Esophagus squamous epithelium (tissue), 5 donors: ENCODE results near the gene C16orf74. TPM values are rescaled to one million over a fixed set of nuclear protein-coding genes. Genes with fewer than 3 reads are reported as not detected.

ENCODE experiments used
- DNase-seq: peaks from one replicate; lab custom pipeline; 2025; lab: John Stamatoyannopoulos, UW
- H3K27ac ChIP-seq, 4 donors: fragments of 200-600 bp; sonication (generic); one replicate each; pipeline ENCODE4 v1.5.1; 2016 to 2019; ENCODE audit warnings: mild to moderate bottlenecking in 1 of 4
- H3K27me3 ChIP-seq, 4 donors: fragments of 200-600 bp; sonication (generic); 1 replicate in 3 of 4; 2 replicates in 1 of 4; pipeline versions ENCODE4 v1.5.1 to v1.6.0; 2017 to 2021; ENCODE audit warnings: antibody characterized with exemption in 1 of 4
- H3K36me3 ChIP-seq, 3 donors: fragments of 200-600 bp; sonication (generic); one replicate each; pipeline ENCODE4 v1.5.1; 2016 to 2019
- H3K4me1 ChIP-seq, 3 donors: fragments of 200-600 bp; sonication (generic); one replicate each; pipeline ENCODE4 v1.5.1; 2017 to 2019
- H3K4me3 ChIP-seq, 4 donors: fragments of 200-600 bp; sonication (generic); 1 replicate in 3 of 4; 2 replicates in 1 of 4; pipeline ENCODE4 v1.5.1; 2016 to 2019; ENCODE audit warnings: mild to moderate bottlenecking in 2 of 4, moderate library complexity in 1 of 4
- H3K9me3 ChIP-seq, 3 donors: fragments of 200-600 bp; sonication (generic); one replicate each; pipeline ENCODE4 v1.5.1; 2016 to 2019
- CTCF ChIP-seq, 6 experiments: fragments of 450-650 bp in 4 of 6; fragments of 200-600 bp in 2 of 6; sonication (generic) in 2 of 6; IDR thresholded peaks; one replicate each; pipeline ENCODE4 v1.5.1; 2016 to 2019; ENCODE audit warnings: antibody characterized with exemption in 6 of 6, mild to moderate bottlenecking in 4 of 6, moderate library complexity in 4 of 6
- POLR2A ChIP-seq, 4 donors: fragments of 450-650 bp; IDR thresholded peaks; one replicate each; pipeline ENCODE4 v1.6.1; 2017; ENCODE audit warnings: antibody characterized with exemption in 4 of 4, mild to moderate bottlenecking in 4 of 4, moderate library complexity in 3 of 4
- WGBS, 2 donors: methylation state at CpG; one replicate each; pipeline ENCODE4 v1.1.5; 2018; 5-methylcytosine and 5-hydroxymethylcytosine counted together
- intact Hi-C: fragments of 100-400 bp; cut with DNase I; formaldehyde crosslinking; loops from one replicate; pipeline ENCODE4 v1.15.0; 2022
- total RNA-seq, 4 donors: library from RNA; depleted of rRNA; stranded (reverse); fragments of >200 nt; gene quantifications; one replicate each; pipeline ENCODE4 v1.1.0, GENCODE V29; 2016
- donor health status: DM: yes; HTN: yes; CAD: no.

The C16orf74 gene
- total RNA-seq, 4 donors from 2014 or later: 3.8 to 24.8 (median 6.4) TPM

DNA sequence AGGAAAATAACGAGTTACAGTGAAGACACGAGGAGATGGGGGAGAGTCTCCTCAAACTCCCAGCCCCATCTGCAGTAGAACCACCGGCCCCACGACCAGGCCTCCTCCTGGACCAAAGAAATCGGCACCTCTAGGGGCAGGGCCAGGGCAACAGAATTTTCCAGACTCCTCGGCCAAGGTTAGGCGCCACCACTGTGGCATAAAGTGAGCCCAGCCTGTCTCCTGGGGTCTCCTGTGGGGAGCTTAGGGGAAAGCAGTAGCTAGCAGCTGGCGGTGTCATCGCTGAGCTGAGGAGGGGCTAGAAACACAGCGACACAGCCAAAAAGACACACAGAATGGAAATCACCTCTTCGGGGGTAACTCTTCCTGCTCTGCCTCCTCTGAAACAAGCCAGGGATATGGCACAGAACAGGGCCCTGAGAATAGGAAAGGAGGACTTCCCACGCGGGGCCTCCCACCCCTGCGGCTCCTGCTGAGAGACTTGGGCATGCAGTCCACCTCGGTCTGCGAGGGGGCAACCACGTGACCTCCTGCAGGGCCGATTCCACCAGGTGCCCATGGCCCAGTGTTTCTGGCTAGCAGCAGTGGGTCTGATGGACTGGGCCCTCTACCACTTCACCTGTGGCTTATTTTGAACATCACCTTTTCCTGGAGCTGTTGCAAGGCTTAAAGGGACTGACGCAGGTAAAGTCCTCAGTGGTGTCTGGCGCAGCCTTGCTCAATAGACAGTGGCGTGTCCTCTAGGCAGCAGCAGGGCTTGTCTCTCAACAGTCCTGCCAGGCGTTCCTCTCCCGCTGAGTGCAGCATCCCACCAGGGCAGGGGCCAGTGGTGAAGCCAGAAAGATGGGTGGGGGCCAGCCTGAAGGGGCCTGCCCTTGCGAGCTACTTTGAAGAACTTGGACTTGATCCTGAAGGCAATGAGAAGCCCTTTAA, 55.4 kb downstream of the C16orf74 start:
- intact Hi-C loops: no loop called here
- DNase-seq: no peak
- Histone ChIP-seq H3K4me3 (no peak overlapping the region), H3K4me1 (peaks cover 5 to 26% (median 6%) of the 10 kb centered on the region in 3 donors), H3K9me3 (no peaks in the 10 kb centered on the region), H3K27ac (no peak overlapping the region), H3K36me3 (no peaks in the 10 kb centered on the region), H3K27me3 (peaks cover 0 to 60% (median 0%) of the 10 kb centered on the region in 4 donors)
- TF ChIP-seq POLR2A (IDR thresholded peaks at IDR 0.05) (no peak), CTCF (IDR thresholded peaks at IDR 0.05) (no peak)
- WGBS, 2 donors: 76 to 81% methylated on average over 15 to 16 of the region's 24 CpGs

DNA sequence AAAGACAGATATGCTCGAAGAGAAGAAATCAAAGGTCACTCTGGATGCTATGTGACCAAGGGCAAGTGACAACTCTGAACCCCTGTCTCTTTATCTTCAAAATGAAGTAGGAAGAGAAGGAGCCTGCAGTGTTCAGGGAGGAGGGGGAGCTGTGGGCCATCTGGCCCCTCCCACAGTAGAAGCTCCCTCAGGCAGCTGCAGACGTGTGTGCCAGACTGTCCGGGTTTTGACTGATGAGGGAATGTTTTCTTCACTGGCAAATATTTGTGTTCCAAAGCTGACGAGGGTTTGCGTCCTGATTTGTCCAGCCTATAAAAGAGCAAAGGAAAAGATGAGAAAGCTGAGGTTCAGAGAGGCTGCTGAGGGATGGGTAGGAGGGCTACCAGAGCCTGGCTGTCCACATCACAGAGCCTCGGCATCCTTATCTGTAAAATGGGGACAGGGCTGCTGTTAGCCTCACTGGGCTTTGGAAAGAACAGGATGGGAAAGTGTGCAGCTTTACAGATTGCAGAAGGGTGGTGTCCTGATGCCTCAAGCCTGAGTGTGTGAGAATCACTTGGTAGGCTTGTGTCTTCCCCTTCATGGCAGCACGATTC, 60.3 kb downstream of the C16orf74 start:
- Histone ChIP-seq H3K9me3 (no peaks in the 10 kb centered on the region), H3K27ac (no peak overlapping the region), H3K4me3 (no peak overlapping the region), H3K27me3 (peaks cover 0 to 47% (median 0%) of the 10 kb centered on the region in 4 donors), H3K36me3 (no peaks in the 10 kb centered on the region), H3K4me1 (peaks cover 8 to 31% (median 8%) of the 10 kb centered on the region in 3 donors)
- no peak for TF ChIP-seq CTCF (IDR thresholded peaks at IDR 0.05)
- TF ChIP-seq POLR2A (IDR thresholded peaks at IDR 0.05): no peak
- 28 to 46% methylated on average over 7 of the region's 7 CpGs for WGBS, 2 donors
- intact Hi-C loops: no loop called here
- no peak for DNase-seq

GRCh38 chr16:85689950-85690320, 61.0 kb downstream of the C16orf74 start:
- no peak for DNase-seq
- H3K36me3 ChIP-seq: no peaks in the 10 kb centered on the region
- TF ChIP-seq POLR2A (IDR thresholded peaks at IDR 0.05) (no peak), CTCF (IDR thresholded peaks at IDR 0.05) (no peak)
- 62 to 64% methylated on average over 8 to 9 of the region's 9 CpGs for WGBS, 2 donors
- no peak overlapping the region for H3K4me3 ChIP-seq
- intact Hi-C loops: no loop called here
- peaks cover 8 to 31% (median 8%) of the 10 kb centered on the region in 3 donors for H3K4me1 ChIP-seq
- no peaks in the 10 kb centered on the region for H3K9me3 ChIP-seq
- no peak overlapping the region for H3K27ac ChIP-seq
- H3K27me3 ChIP-seq: peaks cover 0 to 41% (median 0%) of the 10 kb centered on the region in 4 donors

DNA sequence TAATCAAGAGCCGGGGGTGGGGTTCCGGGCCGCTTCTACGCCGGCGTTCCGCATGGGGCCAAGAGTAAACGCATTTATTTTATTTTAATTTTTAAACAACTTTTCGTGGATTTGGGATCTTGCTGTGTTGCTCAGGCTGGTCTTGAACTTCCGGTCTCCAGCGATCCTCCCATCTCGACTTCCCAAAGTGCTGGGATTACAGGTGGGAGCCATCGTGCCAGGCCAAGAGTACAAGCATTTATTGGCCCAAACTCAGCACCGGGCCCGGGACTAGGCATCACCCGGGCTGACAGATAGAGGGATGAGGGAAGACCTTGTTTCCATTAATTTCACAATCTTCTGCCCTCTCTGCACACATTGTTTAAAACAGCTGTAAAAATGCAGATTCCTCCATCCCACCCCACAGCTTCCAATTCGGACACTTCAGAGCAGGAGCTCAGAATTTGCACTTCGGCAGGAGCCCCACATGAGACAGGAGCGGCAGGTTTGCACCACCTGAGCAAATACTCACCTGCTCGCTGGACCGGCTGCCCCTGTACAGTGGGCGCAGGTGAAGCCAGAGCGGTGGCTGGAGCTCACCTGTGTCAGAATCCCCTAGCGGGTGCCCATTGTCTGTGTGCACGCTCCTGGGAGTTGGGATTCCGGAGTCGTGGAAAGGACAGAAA, 61.5 kb downstream of the C16orf74 start:
- no peak for TF ChIP-seq POLR2A (IDR thresholded peaks at IDR 0.05)
- no peak for TF ChIP-seq CTCF (IDR thresholded peaks at IDR 0.05)
- no peak overlapping the region for H3K27ac ChIP-seq
- intact Hi-C loops: no loop called here
- H3K4me3 ChIP-seq: peak overlapping the region; percentile 35 to 72 (median 70)
- WGBS, 2 donors: 24 to 27% methylated on average over 19 to 27 of the region's 27 CpGs
- peaks cover 0 to 35% (median 0%) of the 10 kb centered on the region in 4 donors for H3K27me3 ChIP-seq
- DNase-seq: no peak
- H3K9me3 ChIP-seq: no peaks in the 10 kb centered on the region
- no peaks in the 10 kb centered on the region for H3K36me3 ChIP-seq
- peaks cover 8 to 31% (median 8%) of the 10 kb centered on the region in 3 donors for H3K4me1 ChIP-seq
